GM12878 (cell line): Measurements from ENCODE around the gene SIGLECL1. TPM values are rescaled to one million over a fixed set of nuclear protein-coding genes. Genes with fewer than 3 reads are reported as not detected.

ENCODE experiments used
- ATAC-seq: fragments of 200-7000 bp; cut with Tn5 transposase; 3 replicates; pipeline ENCODE4 v1.9.1; 2020; ENCODE audit warnings: mild to moderate bottlenecking, moderate library complexity
- BruUV-seq: library from RNA; stranded (reverse); fragments of 400-500 nt; replicated peaks from 2 replicates; lab custom pipeline; 2021; lab: Mats Ljungman, UMichigan
- CTCF ChIA-PET: fragments of 300-600 bp; sonication (Branson Sonifier 250); formaldehyde crosslinking; extraction: SDS; loops from one replicate; lab custom pipeline; 2021; ENCODE audit warnings: inconsistent platforms; lab: Yijun Ruan, JAX
- POLR2A ChIA-PET: fragments of 350-600 bp; formaldehyde crosslinking; extraction: SDS; loops from one replicate; lab custom pipeline; 2021; ENCODE audit warnings: inconsistent platforms; lab: Charles Lee
- RAD21 ChIA-PET: fragments of 300-600 bp; sonication (Branson Sonifier 250); formaldehyde crosslinking; loops from one replicate; lab custom pipeline; 2023; ENCODE audit warnings: antibody characterized with exemption; ENCODE audit not compliant: unreplicated experiment; lab: Charles Lee
- SMC1A ChIA-PET: fragments of 300-600 bp; sonication (Branson Sonifier 250); formaldehyde crosslinking; loops from one replicate; lab custom pipeline; 2023; ENCODE audit not compliant: unreplicated experiment, uncharacterized antibody; lab: Charles Lee
- DNase-seq: peaks from one replicate; pipeline ENCODE4 v3.0.0-alpha.2; 2011; ENCODE audit warnings: low read depth, low spot score
- FAIRE-seq: peaks from 3 replicates; lab custom pipeline; 2011; peaks lifted over from hg19 to GRCh38; lab: Jason Lieb, UNC
- H2AFZ ChIP-seq: 2 replicates; pipeline ENCODE4 v1.6.0; 2011; ENCODE audit warnings: low read depth, low read length, control low read depth; ENCODE audit not compliant: control insufficient read depth
- H3K27ac ChIP-seq: 2 replicates; pipeline ENCODE4 v1.5.1; 2011; ENCODE audit warnings: control low read depth; ENCODE audit not compliant: control insufficient read depth, insufficient read depth
- H3K27me3 ChIP-seq, 2 experiments: replicated peaks in 1 of 2; 2 replicates each; pipeline versions ENCODE4 v1.6.0 to v1.6.1; 2011; ENCODE audit warnings: low read length in 1 of 2; ENCODE audit not compliant: control insufficient read depth in 2 of 2, insufficient read depth in 2 of 2
- H3K36me3 ChIP-seq, 2 experiments: 2 replicates each; pipeline ENCODE4 v1.5.1; 2011; ENCODE audit warnings: low read length in 1 of 2; ENCODE audit not compliant: control insufficient read depth in 2 of 2, insufficient read depth in 2 of 2
- H3K4me1 ChIP-seq: 2 replicates; pipeline ENCODE4 v1.6.1; 2011; ENCODE audit warnings: mild to moderate bottlenecking, low read length, moderate library complexity, mixed read lengths; ENCODE audit not compliant: control insufficient read depth, insufficient read depth
- H3K4me2 ChIP-seq: 2 replicates; pipeline ENCODE4 v1.6.0; 2011; ENCODE audit warnings: control low read depth; ENCODE audit not compliant: control insufficient read depth, insufficient read depth
- H3K4me3 ChIP-seq: fragments of 200-600 bp; sonication (generic); 2 replicates; pipeline ENCODE4 v1.5.1; 2016
- H3K79me2 ChIP-seq: 2 replicates; pipeline ENCODE4 v1.6.0; 2011; ENCODE audit warnings: low read length; ENCODE audit not compliant: control insufficient read depth, insufficient read depth
- H3K9ac ChIP-seq: 2 replicates; pipeline ENCODE4 v1.8.0; 2011; ENCODE audit warnings: low read length, control low read depth, mixed read lengths; ENCODE audit not compliant: control insufficient read depth, insufficient read depth
- H3K9me3 ChIP-seq: replicated peaks from 3 replicates; pipeline ENCODE4 v1.5.1; 2011; ENCODE audit warnings: mild to moderate bottlenecking, low read length; ENCODE audit not compliant: control insufficient read depth, insufficient read depth
- H4K20me1 ChIP-seq: 2 replicates; pipeline ENCODE4 v1.6.0; 2011; ENCODE audit not compliant: control insufficient read depth, insufficient read depth
- JUND ChIP-seq: IDR thresholded peaks from 2 replicates; pipeline ENCODE4 v1.6.1; 2012; ENCODE audit warnings: low read depth, mild to moderate bottlenecking, low read length, improper control_type of control experiment, moderate library complexity
- RAD51 ChIP-seq: fragments of 450-650 bp; IDR thresholded peaks from 2 replicates; pipeline ENCODE4 v1.6.1; 2016; ENCODE audit warnings: moderate library complexity, mild to moderate bottlenecking, inconsistent platforms
- RUNX3 ChIP-seq: IDR thresholded peaks from 2 replicates; pipeline ENCODE4 v1.6.1; 2012; ENCODE audit warnings: low read length, inconsistent platforms
- SPI1 ChIP-seq: IDR thresholded peaks from 2 replicates; pipeline ENCODE4 v1.6.1; 2011; ENCODE audit warnings: low read depth, mild to moderate bottlenecking, low read length, moderate library complexity, borderline replicate concordance; ENCODE audit not compliant: insufficient read depth
- WGBS: methylation state at CpG from one replicate; pipeline ENCODE4 v1.1.6; 2016; ENCODE audit warnings: low lambda C conversion rate; ENCODE audit not compliant: insufficient replicate concordance, insufficient coverage; ENCODE audit errors: missing lambda C conversion rate; 5-methylcytosine and 5-hydroxymethylcytosine counted together
- in situ Hi-C: fragments of 300-500 bp; cut with MboI; formaldehyde crosslinking; loops from 9 replicates; pipeline ENCODE4 v1.14.3; 2018; ENCODE audit warnings: mixed read lengths
- intact Hi-C: fragments of 100-400 bp; cut with micrococcal nuclease; formaldehyde crosslinking; loops from one replicate; pipeline ENCODE4 v1.14.2; 2022; ENCODE audit not compliant: unreplicated experiment
- polyA plus RNA-seq, 11 experiments: library from polyadenylated mRNA; depleted of rRNA in 4 of 11; unstranded in 6 of 11; stranded (reverse) in 5 of 11; fragments of >200 nt; fragmentation: Nextera tagmentation in 4 of 11; fragmentation: Illumina TruSeq in 1 of 11; extraction: Ambion mirVana in 4 of 11; extraction: Trizol in 1 of 11; gene quantifications; 1 replicate in 1 of 11; 2 replicates in 10 of 11; pipeline versions ENCODE4 v1.2.1 to v1.2.3, GENCODE V29; 2011 to 2016; ENCODE audit warnings: inconsistent platforms in 2 of 11, missing spikeins in 2 of 11, low read depth in 1 of 11
- total RNA-seq, 4 experiments: library from RNA; depleted of rRNA in 3 of 4; stranded (reverse); fragments of >200 nt in 3 of 4; fragmentation: Illumina TruSeq in 1 of 4; extraction: Trizol in 1 of 4; gene quantifications; 2 replicates each; pipeline versions ENCODE4 v1.2.1 to v1.2.3, GENCODE V29; 2013 to 2021

Gene SIGLECL1
- total and polyA plus RNA-seq, 10 of the 15 experiments (the other 5 are each of a cell fraction or from before 2014, with no cell fraction given) = not detected

DNA sequence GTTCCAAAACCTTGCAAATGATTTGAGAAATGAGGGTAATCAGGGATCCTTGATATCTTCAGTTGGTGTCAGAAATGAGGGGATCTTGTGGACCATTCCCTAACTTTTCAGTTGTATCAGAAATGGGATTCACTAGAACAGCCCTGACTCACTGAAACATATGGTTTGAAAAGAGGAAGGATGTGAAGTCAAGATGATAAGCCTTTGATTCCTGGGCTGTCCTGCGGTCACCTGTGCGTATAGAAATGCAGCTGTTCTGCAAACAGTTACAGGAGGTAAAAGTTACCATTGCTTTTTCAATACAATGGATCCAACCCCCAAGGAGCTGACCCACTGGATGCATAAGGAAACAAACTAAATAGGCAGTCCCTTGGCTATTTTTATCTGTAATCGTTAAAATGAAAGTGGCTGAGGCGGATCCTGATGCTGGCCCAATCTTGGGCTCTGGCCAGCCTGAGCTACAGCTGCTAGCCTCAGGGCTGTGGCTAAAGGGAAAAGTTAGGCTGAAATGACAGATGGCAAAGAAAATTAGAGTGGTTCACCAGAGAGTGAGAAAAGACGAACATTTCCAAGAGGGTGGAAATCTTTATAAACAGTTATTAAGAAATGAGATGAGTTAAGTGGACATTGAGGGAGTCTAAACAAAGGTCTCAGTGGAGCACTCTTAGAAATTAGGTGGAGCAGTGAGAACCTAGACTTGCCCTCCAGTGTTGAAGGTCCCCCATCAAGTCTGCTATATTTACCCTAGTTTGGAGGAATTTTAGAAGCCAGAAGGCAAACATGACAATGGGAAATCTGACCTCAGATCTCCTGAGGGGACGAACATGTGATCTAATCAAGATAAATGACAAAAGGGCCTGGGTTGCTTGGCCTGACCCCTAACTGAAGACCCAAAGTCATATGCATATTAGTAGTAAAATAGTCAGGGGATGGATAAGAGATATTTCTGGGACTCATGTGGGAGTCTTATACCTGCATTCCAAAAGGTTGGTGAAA, 7.6 kb downstream of the SIGLECL1 start:
- no peak overlapping the region for H3K4me3 ChIP-seq
- H3K9ac ChIP-seq = no peak overlapping the region
- DNase-seq (no peak), FAIRE-seq (no peak), ATAC-seq (no peak)
- H3K27me3 ChIP-seq = no peaks in the 10 kb centered on the region; a peak in 1 of 4 replicates
- peak overlapping the region; percentile 23; the same call in 1 of the 2 replicates for H3K4me2 ChIP-seq
- TF ChIP-seq SPI1 = peak; percentile 2; the same call in 1 of the 2 replicates
- TF ChIP-seq JUND = no peak
- TF ChIP-seq RAD51 = no peak
- peak; percentile 53 for TF ChIP-seq RUNX3
- no peaks in the 10 kb centered on the region for H4K20me1 ChIP-seq
- in situ Hi-C loops = loop anchor here (5.0 kb wide), 1 partner anchor 101 kb away; no protein-coding TSS in a partner anchor
- WGBS = 12% methylated on average over 6 of the region's 6 CpGs
- H3K36me3 ChIP-seq = no peaks in the 10 kb centered on the region
- ChIA-PET SMC1A (interaction anchor here (0.6 to 4.2 kb wide), 6 partner anchors 9 to 245 kb away, joined by 3 to 19 read pairs (median 6); no protein-coding TSS in a partner anchor), POLR2A (no interaction called here), RAD21 (interaction anchor here (0.7 to 2.0 kb wide), 8 partner anchors 89 to 151 kb away, joined by 3 to 12 read pairs (median 4); partner anchors contain the start of gene CTU1), CTCF (interaction anchor here (0.9 to 6.6 kb wide), 14 partner anchors 11 to 238 kb away, joined by 3 to 121 read pairs (median 4); partner anchors contain the start of gene CD33)
- BruUV-seq = no TSS peak
- no peak overlapping the region for H2AFZ ChIP-seq
- H3K27ac ChIP-seq = no peak overlapping the region
- H3K79me2 ChIP-seq = no peaks in the 10 kb centered on the region
- H3K4me1 ChIP-seq = no peaks in the 10 kb centered on the region
- no peaks in the 10 kb centered on the region for H3K9me3 ChIP-seq
- intact Hi-C loops = loop anchor here (1.0 kb wide), 1 partner anchor 100 kb away; no protein-coding TSS in a partner anchor
